Keratinocyte (primary cell): ENCODE data around the gene SH3BP5. TPM values are rescaled to one million over a fixed set of nuclear protein-coding genes. Genes with fewer than 3 reads are reported as not detected.

ENCODE experiments used
- DNase-seq: peaks from one replicate; pipeline ENCODE4 v3.0.0-alpha.2; 2011; ENCODE audit warnings: low read depth, missing footprints, low spot score
- FAIRE-seq: peaks from 2 replicates; lab custom pipeline; 2011; peaks lifted over from hg19 to GRCh38; lab: Jason Lieb, UNC
- H2AFZ ChIP-seq: 2 replicates; pipeline ENCODE4 v1.6.0; 2012; ENCODE audit warnings: low read length, control low read depth, inconsistent platforms; ENCODE audit not compliant: control insufficient read depth
- H3K27ac ChIP-seq: 2 replicates; pipeline ENCODE4 v1.5.1; 2011; ENCODE audit warnings: low read length; ENCODE audit not compliant: control insufficient read depth, insufficient read depth
- H3K27me3 ChIP-seq: 3 replicates; pipeline ENCODE4 v1.6.0; 2011; ENCODE audit warnings: low read length; ENCODE audit not compliant: control insufficient read depth, insufficient read depth; ENCODE audit errors: extremely low read depth
- H3K36me3 ChIP-seq, 2 experiments: 2 replicates in 1 of 2; 3 replicates in 1 of 2; pipeline ENCODE4 v1.5.1; 2011; ENCODE audit warnings: low read length in 2 of 2, mild to moderate bottlenecking in 1 of 2; ENCODE audit not compliant: control insufficient read depth in 2 of 2, insufficient read depth in 2 of 2; ENCODE audit errors: extremely low read depth in 1 of 2
- H3K4me1 ChIP-seq: 3 replicates; pipeline ENCODE4 v1.5.1; 2011; ENCODE audit warnings: low read length; ENCODE audit not compliant: control insufficient read depth, insufficient read depth; ENCODE audit errors: extremely low read depth
- H3K4me2 ChIP-seq: 3 replicates; pipeline ENCODE4 v1.6.0; 2011; ENCODE audit warnings: low read depth, low read length; ENCODE audit not compliant: control insufficient read depth, insufficient read depth; ENCODE audit errors: extremely low read depth
- H3K4me3 ChIP-seq, 3 experiments: fragments of 200-600 bp in 1 of 3; sonication (generic) in 1 of 3; 2 replicates in 2 of 3; 3 replicates in 1 of 3; pipeline ENCODE4 v1.5.1; 2011 to 2016; ENCODE audit warnings: low read length in 3 of 3, mild to moderate bottlenecking in 3 of 3, control low read depth in 2 of 3, inconsistent platforms in 1 of 3, low read depth in 1 of 3, mixed read lengths in 1 of 3, mixed run types in 1 of 3, moderate library complexity in 1 of 3; ENCODE audit not compliant: control insufficient read depth in 2 of 3, insufficient read depth in 2 of 3; ENCODE audit errors: extremely low read depth in 1 of 3
- H3K79me2 ChIP-seq: 2 replicates; pipeline ENCODE4 v1.6.0; 2012; ENCODE audit warnings: low read length; ENCODE audit not compliant: control insufficient read depth, insufficient read depth
- H3K9ac ChIP-seq: 3 replicates; pipeline ENCODE4 v1.6.0; 2011; ENCODE audit warnings: low read length; ENCODE audit not compliant: control insufficient read depth, insufficient read depth; ENCODE audit errors: extremely low read depth
- H3K9me1 ChIP-seq: 3 replicates; pipeline ENCODE4 v1.6.0; 2011; ENCODE audit warnings: low read length; ENCODE audit not compliant: control insufficient read depth, insufficient read depth; ENCODE audit errors: extremely low read depth
- H3K9me3 ChIP-seq: 2 replicates; pipeline ENCODE4 v1.5.1; 2012; ENCODE audit warnings: low read depth, low read length; ENCODE audit not compliant: control insufficient read depth
- H4K20me1 ChIP-seq: 3 replicates; pipeline ENCODE4 v1.6.0; 2011; ENCODE audit warnings: low read length; ENCODE audit not compliant: control insufficient read depth, insufficient read depth; ENCODE audit errors: extremely low read depth
- CTCF ChIP-seq, 3 experiments: IDR thresholded peaks in 1 of 3; conservative IDR thresholded peaks in 1 of 3; optimal IDR thresholded peaks in 1 of 3; 2 replicates in 2 of 3; 3 replicates in 1 of 3; pipeline versions ENCODE3 to v1.5.1; 2011; ENCODE audit warnings: low read length in 3 of 3, mild to moderate bottlenecking in 3 of 3, moderate library complexity in 2 of 3, control low read depth in 1 of 3, inconsistent platforms in 1 of 3; ENCODE audit not compliant: insufficient read depth in 2 of 3; ENCODE audit errors: extremely low read depth in 1 of 3
- EZH2 ChIP-seq: IDR thresholded peaks from one replicate; pipeline ENCODE4 v1.6.1; 2012; ENCODE audit warnings: inconsistent platforms, mild to moderate bottlenecking, low read length, moderate library complexity
- dilution Hi-C: fragments of 300-500 bp; cut with MboI; formaldehyde crosslinking; loops from one replicate; pipeline ENCODE4 v1.7.0; 2020; ENCODE audit warnings: low sequenced_read_pairs; ENCODE audit not compliant: extremely low pct_ligation_motif_present
- polyA plus RNA-seq, 5 experiments: library from polyadenylated mRNA; depleted of rRNA in 3 of 5; stranded (reverse) in 3 of 5; stranded (forward) in 1 of 5; unstranded in 1 of 5; fragments of >200 nt; gene quantifications; 1 replicate in 1 of 5; 2 replicates in 3 of 5; 3 replicates in 1 of 5; pipeline versions ENCODE4 v1.2.1 to v1.2.3, GENCODE V29; 2011 to 2012; ENCODE audit warnings: missing spikeins in 2 of 5, low read depth in 1 of 5, low replicate concordance in 1 of 5

Gene SH3BP5
- polyA plus RNA-seq, 1 donor (not counting 4 experiments of a cell fraction or from before 2014, with no cell fraction given) = 13.4 TPM

GRCh38 chr3:15298504-15298903 lies 33.9 kb downstream of the SH3BP5 start:
- Histone ChIP-seq H3K79me2 (no peaks in the 10 kb centered on the region), H3K9me3 (no peaks in the 10 kb centered on the region), H3K4me3 (no peak overlapping the region), H2AFZ (no peak overlapping the region), H3K9me1 (no peaks in the 10 kb centered on the region), H3K27me3 (no peaks in the 10 kb centered on the region), H3K4me1 (peaks cover 12% of the 10 kb centered on the region), H3K4me2 (no peak overlapping the region), H4K20me1 (peaks cover 2% of the 10 kb centered on the region), H3K27ac (no peak overlapping the region), H3K36me3 (no peaks in the 10 kb centered on the region), H3K9ac (no peak overlapping the region)
- FAIRE-seq (no peak), DNase-seq (no peak)
- TF ChIP-seq EZH2 = no peak
- TF ChIP-seq CTCF (optimal IDR thresholded peaks at IDR 0.05 in 1 of 3, IDR thresholded peaks at IDR 0.05 in 1 of 3, conservative IDR thresholded peaks at IDR 0.05 in 1 of 3; ENCODE audit: extremely low read depth in 1 of 3, insufficient read depth in 2 of 3, low read length in 3 of 3) = no peak
- dilution Hi-C loops = no loop called here

GRCh38 chr3:15297608-15298350 lies 34.6 kb downstream of the SH3BP5 start:
- FAIRE-seq (no peak), DNase-seq (no peak)
- no peak overlapping the region for H3K9ac ChIP-seq
- peaks cover 12% of the 10 kb centered on the region for H3K4me1 ChIP-seq
- H3K27me3 ChIP-seq = no peaks in the 10 kb centered on the region
- H3K4me2 ChIP-seq = no peak overlapping the region
- dilution Hi-C loops = no loop called here
- H4K20me1 ChIP-seq = peaks cover 2% of the 10 kb centered on the region
- no peak for TF ChIP-seq CTCF (optimal IDR thresholded peaks at IDR 0.05 in 1 of 3, IDR thresholded peaks at IDR 0.05 in 1 of 3, conservative IDR thresholded peaks at IDR 0.05 in 1 of 3; ENCODE audit: extremely low read depth in 1 of 3, insufficient read depth in 2 of 3, low read length in 3 of 3)
- no peak for TF ChIP-seq EZH2
- H3K79me2 ChIP-seq = no peaks in the 10 kb centered on the region
- no peaks in the 10 kb centered on the region for H3K36me3 ChIP-seq
- no peaks in the 10 kb centered on the region for H3K9me1 ChIP-seq
- no peaks in the 10 kb centered on the region for H3K9me3 ChIP-seq
- no peak overlapping the region for H2AFZ ChIP-seq
- no peak overlapping the region for H3K4me3 ChIP-seq
- no peak overlapping the region for H3K27ac ChIP-seq
